Pons (tissue), 1 donor: ENCODE measurements around the gene NGEF.

Experiments used
- DNase-seq: peaks from one replicate; pipeline ENCODE4 v3.0.0-alpha.2; 2016; ENCODE audit warnings: low spot score

Gene NGEF

GRCh38 chr2:232999354-232999753 is 13.7 kb downstream of the NGEF start:
- no peak for DNase-seq

- no peak for DNase-seq
These were observed 14.4 kb downstream of the NGEF start for GRCh38 chr2:232998666-232998985.

- no peak for DNase-seq
These were observed 15.0 kb downstream of the NGEF start for GRCh38 chr2:232997749-232998665.

- DNase-seq: no peak
These were observed 18.6 kb downstream of the NGEF start for GRCh38 chr2:232994446-232994845.

GRCh38 chr2:232993231-232993821 is 19.7 kb downstream of the NGEF start:
- no peak for DNase-seq

GRCh38 chr2:232986155-232986554 is 26.9 kb downstream of the NGEF start:
- DNase-seq: no peak

- DNase-seq: no peak
These were observed 28.4 kb downstream of the NGEF start for GRCh38 chr2:232984451-232985207.

- no peak for DNase-seq
These were observed 29.4 kb downstream of the NGEF start for GRCh38 chr2:232983669-232984140.

- DNase-seq: no peak
These were observed 30.0 kb downstream of the NGEF start for GRCh38 chr2:232982926-232983668.

GRCh38 chr2:232981767-232982360 is 31.2 kb downstream of the NGEF start:
- no peak for DNase-seq

GRCh38 chr2:232981356-232981755 is 31.7 kb downstream of the NGEF start:
- DNase-seq: no peak

- DNase-seq: no peak
These were observed 32.4 kb downstream of the NGEF start for GRCh38 chr2:232980683-232981082.

- DNase-seq: no peak
These were observed 33.1 kb downstream of the NGEF start for GRCh38 chr2:232979871-232980461.

GRCh38 chr2:232977438-232977971 is 35.6 kb downstream of the NGEF start:
- DNase-seq: no peak

- DNase-seq: no peak
These were observed 36.2 kb downstream of the NGEF start for GRCh38 chr2:232976666-232977437.

GRCh38 chr2:232976176-232976575 is 36.9 kb downstream of the NGEF start:
- DNase-seq: no peak

- no peak for DNase-seq
These were observed 38.7 kb downstream of the NGEF start for GRCh38 chr2:232974396-232974795.

GRCh38 chr2:232973796-232974195 is 39.3 kb downstream of the NGEF start:
- DNase-seq: no peak

GRCh38 chr2:232973011-232973735 is 39.9 kb downstream of the NGEF start:
- no peak for DNase-seq
